GM21737 (cell line): ENCODE data around the gene XPNPEP1.
"Not testable (repeated sequence)": the region's sequence is repeated elsewhere in the genome, so short reads cannot be mapped to it uniquely, and the experiment has no call there.

Experiments
- ATAC-seq: cut with Tn5 transposase; IDR thresholded peaks from one replicate; pipeline ENCODE4 v1.9.1; 2021; ENCODE audit warnings: mild to moderate bottlenecking, moderate library complexity; ENCODE audit not compliant: unreplicated experiment

Gene XPNPEP1

GRCh38 chr10:109926061-109926745 lies 2.9 kb upstream of the XPNPEP1 start:
- ATAC-seq: no peak

- ATAC-seq: no peak
These were observed 1.8 kb upstream of the XPNPEP1 start for GRCh38 chr10:109924967-109925620.

- ATAC-seq: no peak
These were observed 776 bp upstream of the XPNPEP1 start for GRCh38 chr10:109924087-109924486.

GRCh38 chr10:109922358-109922975 lies 844 bp downstream of the XPNPEP1 start:
- no peak for ATAC-seq

GRCh38 chr10:109920016-109920415 lies 3.3 kb downstream of the XPNPEP1 start:
- ATAC-seq: no peak

GRCh38 chr10:109919220-109919619 lies 4.1 kb downstream of the XPNPEP1 start:
- ATAC-seq: no peak

GRCh38 chr10:109918707-109919106 lies 4.6 kb downstream of the XPNPEP1 start:
- not testable (repeated sequence) for ATAC-seq

- no peak for ATAC-seq
These were observed 7.7 kb downstream of the XPNPEP1 start for GRCh38 chr10:109915566-109915965.

- no peak for ATAC-seq
These were observed 8.3 kb downstream of the XPNPEP1 start for GRCh38 chr10:109914966-109915365.

GRCh38 chr10:109913306-109913892 lies 9.9 kb downstream of the XPNPEP1 start:
- no peak for ATAC-seq

- peak; percentile 85 for ATAC-seq
These were observed 10.7 kb downstream of the XPNPEP1 start for GRCh38 chr10:109912335-109913281.

- ATAC-seq: no peak
These were observed 11.4 kb downstream of the XPNPEP1 start for GRCh38 chr10:109911903-109912302.

- ATAC-seq: no peak
These were observed 17.0 kb downstream of the XPNPEP1 start for GRCh38 chr10:109906316-109906715.

- ATAC-seq: no peak
These were observed 18.9 kb downstream of the XPNPEP1 start for GRCh38 chr10:109904397-109904796.

- ATAC-seq: no peak
These were observed 20.0 kb downstream of the XPNPEP1 start for GRCh38 chr10:109902992-109903947.

GRCh38 chr10:109899356-109900331 lies 23.7 kb downstream of the XPNPEP1 start:
- no peak for ATAC-seq

- no peak for ATAC-seq
These were observed 24.5 kb downstream of the XPNPEP1 start for GRCh38 chr10:109898666-109899355.

- ATAC-seq: no peak
These were observed 25.3 kb downstream of the XPNPEP1 start for GRCh38 chr10:109898007-109898406.
